GM12864 (cell line): ENCODE data around the gene IGFLR1.

Experiments used
- DNase-seq: peaks from one replicate; pipeline ENCODE4 v3.0.0-alpha.2; 2011; ENCODE audit warnings: low read depth
- H3K4me3 ChIP-seq: 2 replicates; pipeline ENCODE4 v1.5.1; 2011; ENCODE audit warnings: mild to moderate bottlenecking, low read depth, low read length, control low read depth
- TF ChIP-seq, protein P1 (sequence below): IDR thresholded peaks from 2 replicates; pipeline ENCODE4 v1.5.1; 2011; ENCODE audit warnings: low read depth, mild to moderate bottlenecking, moderate library complexity, low read length, control low read depth, inconsistent platforms; ENCODE audit errors: missing control alignments

IGFLR1 gene

DNA sequence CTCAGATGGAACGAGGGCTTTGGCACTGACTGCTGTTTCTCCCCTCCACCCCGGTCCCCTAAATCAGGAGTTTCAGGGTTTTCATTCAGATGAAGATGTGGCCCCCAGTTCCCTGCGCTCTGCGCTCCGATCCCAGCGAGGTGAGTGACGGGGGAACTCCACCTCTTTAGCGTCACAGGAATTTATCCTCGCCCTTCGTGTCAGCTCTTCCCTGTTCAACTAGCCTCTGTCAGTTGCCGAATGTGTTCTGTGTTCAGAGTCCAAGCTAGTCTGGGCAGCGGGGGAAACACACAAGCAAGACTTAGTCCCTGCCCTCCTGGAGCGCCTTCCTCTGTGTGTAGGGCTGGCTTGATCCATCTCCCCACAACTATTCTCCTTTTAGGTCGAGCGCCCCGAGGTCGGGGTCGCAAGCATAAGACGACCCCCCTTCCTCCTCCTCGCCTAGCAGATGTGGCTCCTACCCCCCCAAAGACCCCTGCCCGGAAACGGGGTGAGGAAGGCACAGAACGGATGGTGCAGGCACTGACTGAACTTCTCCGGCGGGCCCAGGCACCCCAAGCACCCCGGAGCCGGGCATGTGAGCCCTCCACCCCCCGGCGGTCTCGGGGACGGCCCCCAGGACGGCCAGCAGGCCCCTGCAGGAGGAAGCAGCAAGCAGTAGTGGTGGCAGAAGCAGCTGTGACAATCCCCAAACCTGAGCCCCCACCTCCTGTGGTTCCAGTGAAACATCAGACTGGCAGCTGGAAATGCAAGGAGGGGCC, 22.7 kb downstream of the IGFLR1 start:
- H3K4me3 ChIP-seq = peak overlapping the region; percentile 83
- DNase-seq = no peak
- TF ChIP-seq, protein P1, sequence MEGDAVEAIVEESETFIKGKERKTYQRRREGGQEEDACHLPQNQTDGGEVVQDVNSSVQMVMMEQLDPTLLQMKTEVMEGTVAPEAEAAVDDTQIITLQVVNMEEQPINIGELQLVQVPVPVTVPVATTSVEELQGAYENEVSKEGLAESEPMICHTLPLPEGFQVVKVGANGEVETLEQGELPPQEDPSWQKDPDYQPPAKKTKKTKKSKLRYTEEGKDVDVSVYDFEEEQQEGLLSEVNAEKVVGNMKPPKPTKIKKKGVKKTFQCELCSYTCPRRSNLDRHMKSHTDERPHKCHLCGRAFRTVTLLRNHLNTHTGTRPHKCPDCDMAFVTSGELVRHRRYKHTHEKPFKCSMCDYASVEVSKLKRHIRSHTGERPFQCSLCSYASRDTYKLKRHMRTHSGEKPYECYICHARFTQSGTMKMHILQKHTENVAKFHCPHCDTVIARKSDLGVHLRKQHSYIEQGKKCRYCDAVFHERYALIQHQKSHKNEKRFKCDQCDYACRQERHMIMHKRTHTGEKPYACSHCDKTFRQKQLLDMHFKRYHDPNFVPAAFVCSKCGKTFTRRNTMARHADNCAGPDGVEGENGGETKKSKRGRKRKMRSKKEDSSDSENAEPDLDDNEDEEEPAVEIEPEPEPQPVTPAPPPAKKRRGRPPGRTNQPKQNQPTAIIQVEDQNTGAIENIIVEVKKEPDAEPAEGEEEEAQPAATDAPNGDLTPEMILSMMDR = no peak

DNA sequence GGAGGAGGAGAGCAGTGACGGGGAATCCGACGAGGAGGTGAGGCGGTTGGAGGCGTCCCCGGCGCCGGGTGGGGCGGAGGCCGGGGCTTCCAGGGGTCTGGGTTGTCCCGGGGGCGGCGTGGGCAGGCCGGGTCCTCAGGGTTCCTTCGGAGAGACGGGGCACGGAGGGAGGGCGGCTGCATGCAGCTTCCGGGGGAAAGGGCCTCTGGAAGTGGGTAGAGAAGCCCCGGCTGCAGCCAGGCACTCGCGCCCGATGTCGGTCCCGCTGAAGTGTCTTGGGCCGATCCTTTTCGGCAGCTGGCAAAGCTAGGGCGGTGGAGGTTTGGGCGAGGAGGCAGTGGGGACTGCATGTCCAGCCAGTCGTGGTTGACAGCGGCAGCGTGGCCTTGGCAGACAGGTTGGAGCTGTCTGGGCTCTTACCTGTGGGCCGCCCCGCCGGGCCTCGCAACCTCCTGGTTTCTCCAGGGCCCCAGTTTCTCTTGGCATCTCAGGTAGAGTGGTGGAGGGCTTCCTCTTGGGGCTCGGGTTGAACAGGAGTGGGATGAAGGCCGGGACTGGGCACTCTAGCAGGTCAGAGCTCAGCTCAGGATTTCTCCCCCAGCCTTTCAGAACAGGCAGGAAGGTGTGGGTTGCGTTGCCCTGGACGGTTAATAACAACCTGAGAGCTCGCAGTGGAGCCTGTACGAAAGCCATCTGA, 23.8 kb downstream of the IGFLR1 start:
- TF ChIP-seq, protein P1 = no peak
- peak overlapping the region; percentile 83 for H3K4me3 ChIP-seq

DNA sequence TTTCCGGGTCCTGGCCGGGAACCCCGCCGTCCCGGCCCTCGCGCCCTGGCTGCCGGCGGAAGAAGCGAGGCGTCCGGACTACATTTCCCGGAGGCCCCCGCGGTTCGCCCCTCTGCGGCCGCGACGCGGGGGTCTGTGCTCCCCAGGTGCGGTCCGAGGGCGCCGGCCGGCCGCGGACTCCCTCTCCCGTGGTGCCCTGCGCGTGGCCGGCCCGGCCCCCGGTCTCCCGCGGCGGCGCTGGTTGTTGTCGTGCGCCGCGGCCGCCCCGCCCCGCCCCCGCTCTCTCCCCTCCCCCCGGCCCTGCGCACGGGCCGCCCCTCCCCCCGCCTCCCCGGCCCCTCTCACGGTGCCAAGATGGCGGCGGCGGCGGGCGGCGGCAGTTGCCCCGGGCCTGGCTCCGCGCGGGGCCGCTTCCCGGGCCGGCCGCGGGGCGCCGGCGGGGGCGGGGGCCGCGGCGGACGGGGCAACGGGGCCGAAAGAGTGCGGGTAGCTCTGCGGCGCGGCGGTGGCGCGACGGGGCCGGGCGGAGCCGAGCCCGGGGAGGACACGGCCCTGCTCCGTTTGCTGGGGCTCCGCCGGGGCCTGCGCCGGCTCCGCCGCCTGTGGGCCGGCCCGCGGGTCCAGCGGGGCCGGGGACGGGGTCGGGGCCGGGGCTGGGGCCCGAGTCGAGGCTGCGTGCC, 24.4 kb downstream of the IGFLR1 start, which contains the start of gene KMT2B:
TSS of gene KMT2B (plus strand) at position 339 of the 680 bp plus-strand sequence. CDS start at position 355, 16 bp downstream.
- peak within 1 kb of the TSS; percentile 89 for H3K4me3 ChIP-seq
- DNase-seq = no peak
- TF ChIP-seq, protein P1 = no peak

More for the DNA sequence above, 23.8 kb downstream of the IGFLR1 start:
- no peak for DNase-seq

DNA sequence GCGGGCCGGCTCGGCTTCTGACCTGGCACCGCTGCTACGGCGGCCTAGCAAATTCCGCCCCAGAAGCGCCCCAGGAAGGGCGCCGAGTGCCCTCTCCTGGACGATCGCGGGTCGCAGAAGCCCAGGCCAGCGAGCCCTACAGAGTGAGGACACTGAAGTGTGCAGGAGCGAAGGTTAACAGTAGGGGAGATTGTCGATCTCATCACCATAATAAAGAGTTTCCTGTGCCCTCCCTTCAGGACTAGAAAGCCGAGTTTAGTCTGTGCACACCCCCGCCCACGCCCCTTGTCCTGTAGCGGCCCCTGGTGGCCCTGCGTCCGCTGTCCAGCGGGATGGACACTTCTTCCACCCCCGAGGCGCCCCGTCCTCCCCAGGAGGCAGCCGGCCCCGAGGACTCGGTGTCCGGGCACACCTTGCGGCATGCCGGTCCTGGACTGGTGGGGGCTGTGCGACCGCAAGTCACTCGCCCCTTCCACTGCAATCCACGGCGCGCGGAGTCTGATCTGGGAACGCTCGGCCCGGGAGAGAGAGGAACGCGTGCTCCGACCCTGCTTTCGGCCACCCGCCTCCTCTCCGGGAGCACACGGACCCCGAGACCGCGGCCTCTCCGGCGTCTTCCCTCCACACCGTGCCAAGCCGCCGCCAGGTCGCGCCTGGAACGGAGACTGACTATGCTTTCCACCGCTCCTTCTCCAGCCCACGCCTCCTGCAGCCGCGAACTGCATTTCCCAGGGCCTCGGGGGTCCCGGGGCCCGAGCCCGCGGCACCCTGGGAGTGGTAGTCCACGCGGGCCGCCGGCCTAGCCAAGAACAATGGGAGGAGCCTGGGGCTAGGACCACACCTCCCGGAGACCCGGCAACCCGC, 25.2 kb downstream of the IGFLR1 start:
- TF ChIP-seq, protein P1 = peak; percentile 73
- DNase-seq = peak; percentile 88
- peak overlapping the region; percentile 89 for H3K4me3 ChIP-seq

DNA sequence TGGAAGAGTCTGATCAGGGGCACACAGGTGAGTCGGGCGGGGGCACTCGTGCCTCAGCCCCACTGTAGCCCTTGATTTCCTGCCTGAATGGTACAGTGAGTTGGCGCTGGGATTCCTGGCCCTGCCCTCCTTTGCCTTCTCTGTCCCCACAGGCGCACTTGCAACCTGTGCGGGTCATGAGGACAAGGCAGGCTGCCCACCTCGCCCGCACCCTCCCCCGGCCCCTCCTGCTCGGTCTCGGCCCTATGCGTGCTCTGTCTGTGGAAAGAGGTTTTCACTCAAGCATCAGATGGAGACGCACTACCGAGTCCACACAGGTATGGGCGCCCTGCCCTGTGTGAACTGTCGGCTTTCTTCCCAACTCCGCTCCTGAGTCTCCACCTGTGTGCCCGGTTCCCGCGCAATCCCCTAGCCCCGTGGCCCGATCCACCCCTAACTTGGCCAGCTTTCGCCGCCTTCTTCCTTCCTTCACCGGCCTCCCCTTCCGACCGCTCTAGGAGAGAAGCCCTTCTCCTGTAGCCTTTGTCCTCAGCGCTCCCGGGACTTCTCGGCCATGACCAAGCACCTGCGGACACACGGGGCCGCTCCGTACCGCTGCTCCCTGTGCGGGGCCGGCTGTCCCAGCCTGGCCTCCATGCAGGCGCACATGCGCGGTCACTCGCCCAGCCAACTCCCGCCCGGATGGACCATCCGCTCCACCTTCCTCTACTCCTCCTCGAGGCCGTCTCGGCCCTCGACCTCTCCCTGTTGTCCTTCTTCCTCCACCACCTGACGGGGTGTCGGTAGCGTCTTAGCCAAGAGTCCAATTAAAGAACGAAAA, 26.1 kb downstream of the IGFLR1 start:
- TF ChIP-seq, protein P1 = no peak
- DNase-seq = no peak
- peak overlapping the region; percentile 89 for H3K4me3 ChIP-seq
